Measurements from ENCODE around the gene PTPRK.

Gene PTPRK

DNA sequence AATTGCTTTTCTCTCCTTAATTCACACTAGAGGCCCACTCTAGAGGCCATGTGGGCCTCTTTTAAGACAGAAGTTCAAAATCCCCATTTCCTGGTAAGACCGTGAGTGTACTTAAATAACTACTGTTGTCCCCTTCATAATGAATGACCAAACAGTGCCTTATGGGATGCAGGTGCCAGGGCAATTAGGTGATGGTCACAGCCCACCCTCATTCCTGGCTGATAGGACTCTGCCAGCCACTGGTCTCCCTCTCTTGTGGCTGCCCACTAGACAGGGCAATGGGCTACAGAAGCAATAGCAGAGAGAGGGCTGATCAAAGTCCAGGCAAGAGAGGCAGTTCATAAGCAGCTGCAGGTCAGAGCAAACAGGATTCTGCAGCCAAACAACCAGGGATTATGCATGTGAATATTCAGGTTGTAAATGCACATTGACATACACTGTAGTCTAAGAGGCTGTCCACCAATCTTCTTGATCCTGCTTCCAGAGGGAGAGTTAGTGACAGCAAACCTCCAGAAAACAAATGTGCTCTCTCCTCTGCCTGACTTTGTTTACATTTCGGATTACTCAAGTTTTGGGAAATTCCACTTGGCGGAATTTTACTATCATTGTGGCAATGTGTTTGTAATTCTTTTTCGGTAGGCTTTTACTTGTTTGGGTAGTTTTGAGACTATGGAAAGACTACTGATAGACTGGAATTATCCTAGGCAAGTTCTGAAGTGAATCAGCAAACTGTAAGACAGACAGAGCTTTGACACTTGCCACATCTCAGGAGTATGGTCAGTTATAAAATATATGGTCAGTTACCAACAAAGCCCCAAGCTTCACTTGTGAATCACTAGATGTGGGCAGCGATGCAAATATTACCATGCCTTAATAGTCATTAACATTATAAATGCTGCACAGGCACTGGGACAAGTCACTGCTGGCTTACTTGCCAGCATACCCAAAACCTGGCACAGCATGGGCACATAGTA is 12.8 kb downstream of the PTPRK start:
- TF ChIP-seq EZH2phosphoT487 (IDR thresholded peaks at IDR 0.05; ENCODE audit: low read depth) = no peak
- TF ChIP-seq, protein P1, sequence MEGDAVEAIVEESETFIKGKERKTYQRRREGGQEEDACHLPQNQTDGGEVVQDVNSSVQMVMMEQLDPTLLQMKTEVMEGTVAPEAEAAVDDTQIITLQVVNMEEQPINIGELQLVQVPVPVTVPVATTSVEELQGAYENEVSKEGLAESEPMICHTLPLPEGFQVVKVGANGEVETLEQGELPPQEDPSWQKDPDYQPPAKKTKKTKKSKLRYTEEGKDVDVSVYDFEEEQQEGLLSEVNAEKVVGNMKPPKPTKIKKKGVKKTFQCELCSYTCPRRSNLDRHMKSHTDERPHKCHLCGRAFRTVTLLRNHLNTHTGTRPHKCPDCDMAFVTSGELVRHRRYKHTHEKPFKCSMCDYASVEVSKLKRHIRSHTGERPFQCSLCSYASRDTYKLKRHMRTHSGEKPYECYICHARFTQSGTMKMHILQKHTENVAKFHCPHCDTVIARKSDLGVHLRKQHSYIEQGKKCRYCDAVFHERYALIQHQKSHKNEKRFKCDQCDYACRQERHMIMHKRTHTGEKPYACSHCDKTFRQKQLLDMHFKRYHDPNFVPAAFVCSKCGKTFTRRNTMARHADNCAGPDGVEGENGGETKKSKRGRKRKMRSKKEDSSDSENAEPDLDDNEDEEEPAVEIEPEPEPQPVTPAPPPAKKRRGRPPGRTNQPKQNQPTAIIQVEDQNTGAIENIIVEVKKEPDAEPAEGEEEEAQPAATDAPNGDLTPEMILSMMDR (IDR thresholded peaks at IDR 0.05; ENCODE audit: low read depth, low read length) = no peak
- no peak overlapping the region for H3K4me2 ChIP-seq (ENCODE audit: low read length)
- no peaks in the 10 kb centered on the region for H3K36me3 ChIP-seq (replicated peaks; ENCODE audit: low read depth, low read length)
- H3K9me3 ChIP-seq (ENCODE audit: insufficient read depth, low read length) = no peaks in the 10 kb centered on the region
- H3K27ac ChIP-seq (ENCODE audit: low read length) = no peak overlapping the region
- H3K4me1 ChIP-seq (ENCODE audit: low read length) = 0 out of 2 replicates have a peak, but pooled peaks cover 7% of the 10 kb centered on the region
- no peaks in the 10 kb centered on the region for H3K27me3 ChIP-seq (ENCODE audit: low read depth, low read length)
- H3K4me3 ChIP-seq (ENCODE audit: low read length) = no peak overlapping the region
- no peaks in the 10 kb centered on the region for H4K20me1 ChIP-seq (ENCODE audit: insufficient read depth, low read length)
- no peak overlapping the region for H2AFZ ChIP-seq (ENCODE audit: low read depth, low read length)
- no peaks in the 10 kb centered on the region for H3K79me2 ChIP-seq (ENCODE audit: low read length)
- no peak overlapping the region for H3K9ac ChIP-seq (ENCODE audit: low read length)

DNA sequence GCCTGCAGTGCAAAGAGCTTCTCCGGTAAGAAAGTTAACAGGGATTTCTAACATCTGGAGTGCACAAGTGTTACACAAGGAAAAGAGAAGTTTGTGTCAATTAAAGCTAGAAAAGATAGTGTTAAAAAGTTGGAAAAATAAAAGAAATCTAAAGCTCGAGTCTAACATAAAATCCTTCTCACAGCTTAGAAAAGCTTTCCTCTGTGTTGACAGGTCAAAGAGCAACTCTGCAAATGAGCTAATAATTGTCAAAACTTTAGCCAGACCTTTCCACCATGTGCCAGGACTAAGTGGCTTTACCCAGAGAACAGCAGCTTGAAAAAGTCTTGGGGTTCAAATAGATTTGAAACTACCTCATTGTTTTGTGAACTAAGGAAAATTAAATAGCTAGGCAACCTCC is 14.8 kb downstream of the PTPRK start:
- Histone ChIP-seq H3K9ac (ENCODE audit: low read length) (no peak overlapping the region), H4K20me1 (ENCODE audit: insufficient read depth, low read length) (no peaks in the 10 kb centered on the region), H2AFZ (ENCODE audit: low read depth, low read length) (no peak overlapping the region), H3K4me3 (ENCODE audit: low read length) (no peak overlapping the region), H3K9me3 (ENCODE audit: insufficient read depth, low read length) (no peaks in the 10 kb centered on the region), H3K27me3 (ENCODE audit: low read depth, low read length) (no peaks in the 10 kb centered on the region), H3K27ac (ENCODE audit: low read length) (no peak overlapping the region), H3K4me1 (ENCODE audit: low read length) (no peaks in the 10 kb centered on the region), H3K79me2 (ENCODE audit: low read length) (no peaks in the 10 kb centered on the region), H3K4me2 (ENCODE audit: low read length) (no peak overlapping the region), H3K36me3 (replicated peaks; ENCODE audit: low read depth, low read length) (no peaks in the 10 kb centered on the region)
- TF ChIP-seq EZH2phosphoT487 (IDR thresholded peaks at IDR 0.05; ENCODE audit: low read depth) = no peak
- TF ChIP-seq, protein P1 (IDR thresholded peaks at IDR 0.05; ENCODE audit: low read depth, low read length) = no peak

DNA sequence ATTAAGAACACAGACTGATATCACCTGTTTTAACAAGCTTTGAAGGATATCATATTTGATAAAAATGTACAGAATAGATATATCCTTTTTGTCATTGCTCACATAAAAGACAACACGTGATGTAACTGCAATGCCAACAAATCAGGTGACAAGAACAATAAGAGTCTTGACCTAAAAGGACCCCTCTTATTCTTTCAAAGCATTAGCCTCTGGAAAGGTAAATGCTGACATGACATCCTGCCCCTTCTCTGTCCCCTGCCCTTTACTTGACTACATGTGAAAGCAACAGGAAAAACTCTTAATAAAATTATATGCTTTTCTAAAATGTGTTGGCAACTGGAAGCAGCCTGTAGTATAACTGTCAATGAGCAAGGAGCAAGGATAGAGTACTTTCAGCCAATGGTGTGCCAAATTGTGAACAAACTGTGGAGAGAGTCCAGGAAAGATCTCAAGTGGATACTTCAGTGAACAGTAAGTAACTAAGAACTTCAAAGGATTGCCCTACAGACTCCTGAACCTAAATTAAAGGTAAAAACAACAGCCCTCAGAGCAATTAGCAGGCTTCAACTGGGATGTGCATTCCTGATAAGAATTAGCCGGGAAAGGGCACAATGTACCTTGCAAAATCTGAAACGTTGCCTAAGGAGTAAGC is 16.3 kb downstream of the PTPRK start:
- Histone ChIP-seq H3K9ac (ENCODE audit: low read length) (no peak overlapping the region), H3K36me3 (replicated peaks; ENCODE audit: low read depth, low read length) (no peaks in the 10 kb centered on the region), H4K20me1 (ENCODE audit: insufficient read depth, low read length) (no peaks in the 10 kb centered on the region), H3K4me2 (ENCODE audit: low read length) (no peak overlapping the region), H3K4me3 (ENCODE audit: low read length) (no peak overlapping the region), H3K9me3 (ENCODE audit: insufficient read depth, low read length) (no peaks in the 10 kb centered on the region), H2AFZ (ENCODE audit: low read depth, low read length) (no peak overlapping the region), H3K79me2 (ENCODE audit: low read length) (no peaks in the 10 kb centered on the region), H3K4me1 (ENCODE audit: low read length) (no peaks in the 10 kb centered on the region), H3K27ac (ENCODE audit: low read length) (no peak overlapping the region), H3K27me3 (ENCODE audit: low read depth, low read length) (no peaks in the 10 kb centered on the region)
- TF ChIP-seq EZH2phosphoT487 (IDR thresholded peaks at IDR 0.05; ENCODE audit: low read depth) = no peak
- TF ChIP-seq, protein P1 (IDR thresholded peaks at IDR 0.05; ENCODE audit: low read depth, low read length) = no peak

All from OCI-LY3 (cell line).